ENCODE data around the gene TMA7B. TPM values are rescaled to one million over a fixed set of nuclear protein-coding genes. Genes with fewer than 3 reads are reported as not detected.

Gene TMA7B
- total and polyA plus RNA-seq, 2 of the 4 experiments (the other 2 are of a cell fraction), result not detected

- Histone ChIP-seq H3K14ac (replicated peaks; ENCODE audit: low read depth, low read length) (no peak overlapping the region), H3K18ac (ENCODE audit: low read depth, low read length) (no peak overlapping the region), H3K4me1 (ENCODE audit: control insufficient read depth, insufficient read depth, low read length) (no peaks in the 10 kb centered on the region), H2AK5ac (ENCODE audit: low read depth, low read length) (no peak overlapping the region), H2BK20ac (ENCODE audit: low read depth, low read length) (no peak overlapping the region), H3K36me3 (ENCODE audit: control insufficient read depth, insufficient read depth, low read length) (no peaks in the 10 kb centered on the region), H3K9me1 (ENCODE audit: insufficient read depth, low read length) (no peaks in the 10 kb centered on the region), H4K5ac (ENCODE audit: low read depth, low read length) (no peak overlapping the region), H3K23ac (ENCODE audit: low read depth, low read length) (no peak overlapping the region), H4K91ac (ENCODE audit: insufficient read depth, low read depth, low read length) (no peak overlapping the region), H3K27ac (ENCODE audit: insufficient read depth, low read length) (no peak overlapping the region), H4K20me1 (ENCODE audit: insufficient read depth, low read length) (no peaks in the 10 kb centered on the region), H3K9ac (ENCODE audit: low read depth, low read length) (no peak overlapping the region), H3K4ac (ENCODE audit: low read depth, low read length) (no peak overlapping the region), H2BK120ac (ENCODE audit: low read depth, low read length) (no peak overlapping the region), H3K27me3 (ENCODE audit: control insufficient read depth, insufficient read depth, low read length) (peaks cover 71% of the 10 kb centered on the region), H3K79me1 (ENCODE audit: low read depth in 1 of 2, low read length in 2 of 2) (no peaks in the 10 kb centered on the region), H2AFZ (replicated peaks; ENCODE audit: low read length, poor library complexity) (no peak overlapping the region), H2BK15ac (ENCODE audit: low read depth, low read length) (no peak overlapping the region), H3K4me3 (ENCODE audit: insufficient read depth, low read depth, low read length) (no peak overlapping the region), H3K9me3 (ENCODE audit: control insufficient read depth, insufficient read depth, low read length) (no peaks in the 10 kb centered on the region), H2AK9ac (replicated peaks; ENCODE audit: low read depth, low read length, poor library complexity) (no peak overlapping the region), H3K4me2 (ENCODE audit: low read depth, low read length) (no peak overlapping the region), H2BK5ac (ENCODE audit: low read depth, low read length, poor library complexity, severe bottlenecking) (no peak overlapping the region), H3K56ac (ENCODE audit: extremely low read depth, insufficient read depth, low read length) (no peak overlapping the region), H4K8ac (ENCODE audit: low read depth in 2 of 2, low read length in 2 of 2) (no peak overlapping the region)
- no peak for ATAC-seq (ENCODE audit: low read depth)
- dilution Hi-C loops (cut with HindIII; ENCODE audit: low sequenced_read_pairs, unreplicated experiment) (no loop called here), intact Hi-C loops (cut with micrococcal nuclease) (no loop called here), in situ Hi-C loops (cut with MboI; ENCODE audit: low sequenced_read_pairs) (no loop called here)
- POLR2A ChIA-PET (ENCODE audit: unreplicated experiment), result no interaction called here
- 71% methylated on average over 3 of the region's 8 CpGs; no CpG with 5 or more reads in 1 of the 2 experiments for WGBS, 2 experiments (ENCODE audit: extremely low coverage in 2 of 2, insufficient read length in 1 of 2)
- TF ChIP-seq SMC3 (IDR thresholded peaks at IDR 0.05; ENCODE audit: low read depth, low read length), result no peak
- no peak for TF ChIP-seq RFX5 (IDR thresholded peaks at IDR 0.05; ENCODE audit: low read depth, low read length)
- TF ChIP-seq RAD21 (IDR thresholded peaks at IDR 0.05; ENCODE audit: low read length), result no peak
- TF ChIP-seq CEBPB (IDR thresholded peaks at IDR 0.05; ENCODE audit: low read depth, low read length), result no peak
- no peak for TF ChIP-seq MXI1 (IDR thresholded peaks at IDR 0.05; ENCODE audit: borderline replicate concordance, low read depth, low read length)
- TF ChIP-seq MAZ (IDR thresholded peaks at IDR 0.05; ENCODE audit: borderline replicate concordance, low read depth, low read length), result no peak
- TF ChIP-seq CTCF (conservative IDR thresholded peaks at IDR 0.05; ENCODE audit: low read depth, low read length), result no peak
- no peak for TF ChIP-seq BHLHE40 (IDR thresholded peaks at IDR 0.05; ENCODE audit: low read depth, low read length)
- TF ChIP-seq RCOR1 (IDR thresholded peaks at IDR 0.05; ENCODE audit: insufficient replicate concordance, low read length), result no peak
- DNase-seq, result no peak
- no TSS peak for BruUV-seq (replicated peaks)
- CTCF ChIA-PET, result no interaction called here
Measured at GRCh38 chr22:40006641-40007040, 46.4 kb downstream of the TMA7B start.
